Ramos (cell line): ENCODE results near the gene BLTP3A.
"Not testable (repeated sequence)": the region's sequence is repeated elsewhere in the genome, so short reads cannot be mapped to it uniquely, and the experiment has no call there.

ENCODE experiments used
- in situ Hi-C: fragments of 300-500 bp; cut with MboI; formaldehyde crosslinking; loops from one replicate; pipeline ENCODE4 v1.14.3; 2022; ENCODE audit warnings: low sequenced_read_pairs; ENCODE audit not compliant: unreplicated experiment

BLTP3A gene

DNA sequence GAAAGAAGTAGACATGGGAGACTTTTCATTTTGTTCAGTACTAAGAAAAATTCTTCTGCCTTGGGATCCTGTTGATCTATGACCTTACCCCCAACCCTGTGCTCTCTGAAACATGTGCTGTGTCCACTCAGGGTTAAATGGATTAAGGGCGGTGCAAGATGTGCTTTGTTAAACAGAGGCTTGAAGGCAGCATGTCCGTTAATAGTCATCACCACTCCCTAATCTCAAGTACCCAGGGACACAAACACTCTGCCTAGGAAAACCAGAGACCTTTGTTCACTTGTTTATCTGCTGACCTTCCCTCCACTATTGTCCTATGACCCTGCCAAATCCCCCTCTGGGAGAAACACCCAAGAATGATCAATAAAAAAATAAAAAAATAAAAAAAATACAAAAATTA lies 4.7 kb upstream of the BLTP3A start:
- in situ Hi-C loops: not testable (repeated sequence)

DNA sequence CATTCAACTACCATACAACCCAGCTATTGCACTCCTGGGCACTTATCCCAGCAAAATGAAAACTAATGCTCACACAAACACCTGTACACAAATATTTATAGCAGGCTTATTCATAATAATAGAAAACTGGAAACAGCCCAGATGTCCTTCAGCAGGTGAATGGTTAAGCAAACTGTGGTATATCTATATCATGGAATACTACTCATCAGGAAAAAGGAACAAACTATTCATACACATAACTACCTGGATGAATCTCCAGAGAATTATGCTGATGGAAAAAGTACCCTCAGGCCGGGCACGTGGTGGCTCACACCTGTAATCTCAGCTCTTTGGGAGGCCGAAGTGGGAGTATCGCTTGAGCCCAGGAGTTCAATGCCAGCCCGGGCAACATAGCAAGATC lies 3.8 kb upstream of the BLTP3A start:
- in situ Hi-C loops: no loop called here

DNA sequence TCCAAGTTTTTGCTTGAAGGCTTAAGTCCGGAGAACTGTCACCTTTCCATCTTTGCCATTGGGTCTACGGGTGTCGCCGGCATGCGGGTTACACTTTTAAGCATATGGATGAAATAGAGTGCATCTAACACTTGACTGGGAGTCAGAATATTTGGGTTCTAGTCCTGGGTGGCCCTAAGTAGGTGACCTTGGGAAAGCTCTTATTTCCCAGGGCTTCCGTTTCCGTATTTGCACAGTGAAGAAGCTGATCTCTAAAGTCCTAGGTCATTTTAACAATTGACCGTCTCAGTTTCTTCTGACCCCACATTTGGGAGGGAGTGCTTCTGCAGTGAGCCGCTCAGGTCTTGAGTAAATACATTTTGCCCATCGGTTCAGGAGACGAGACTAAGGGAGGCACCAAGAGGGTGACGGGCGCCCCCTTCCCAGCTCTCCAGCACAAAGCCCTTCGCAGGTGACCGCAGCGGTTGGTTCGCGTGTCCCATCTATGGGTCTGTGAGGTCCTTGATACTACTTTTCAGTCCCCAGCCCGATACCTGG lies 651 bp upstream of the BLTP3A start:
- in situ Hi-C loops: no loop called here

DNA sequence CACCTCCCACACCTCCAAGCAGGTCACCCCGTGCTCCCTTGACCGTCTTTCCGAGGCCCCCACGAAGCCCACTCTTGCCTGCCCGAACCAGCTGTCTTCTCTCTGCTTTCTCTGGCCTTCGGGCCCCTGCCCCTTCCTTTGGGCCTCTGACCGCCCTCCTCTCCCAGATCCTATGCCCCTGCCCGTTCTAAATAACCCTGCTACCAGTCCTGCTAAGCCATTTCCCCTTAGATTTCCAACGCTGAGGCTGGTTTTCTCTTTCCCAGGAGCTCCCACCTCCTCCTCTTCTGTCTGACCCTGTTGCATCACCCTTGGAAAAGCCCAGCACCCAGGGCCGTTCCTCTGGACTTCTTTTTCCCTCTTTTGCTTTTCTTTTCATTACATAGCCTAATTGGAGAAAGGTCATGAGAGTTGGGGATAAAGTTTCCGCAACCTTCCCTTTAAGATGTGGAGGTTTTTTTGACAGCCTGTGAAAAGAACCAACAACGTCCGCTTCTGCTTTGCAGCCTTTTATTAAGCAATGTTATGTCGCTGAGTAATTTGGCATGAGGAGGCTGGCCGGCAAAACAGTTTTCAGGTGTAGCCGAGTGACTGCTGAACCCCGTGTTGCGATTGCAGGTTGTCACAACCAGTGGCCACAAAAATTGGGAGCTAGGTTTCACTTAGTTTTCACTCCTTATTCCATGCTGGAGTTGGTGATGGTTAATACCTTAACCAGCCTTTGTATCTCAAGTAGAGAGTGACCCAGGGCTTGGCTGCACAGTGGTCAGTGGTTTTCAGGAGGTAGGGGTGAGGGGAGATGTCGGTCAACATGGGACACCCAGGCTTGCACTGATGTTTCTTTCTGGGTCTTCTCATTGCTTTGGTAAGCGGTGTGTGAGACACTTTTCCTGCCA lies 970 bp downstream of the BLTP3A start:
- in situ Hi-C loops: no loop called here

DNA sequence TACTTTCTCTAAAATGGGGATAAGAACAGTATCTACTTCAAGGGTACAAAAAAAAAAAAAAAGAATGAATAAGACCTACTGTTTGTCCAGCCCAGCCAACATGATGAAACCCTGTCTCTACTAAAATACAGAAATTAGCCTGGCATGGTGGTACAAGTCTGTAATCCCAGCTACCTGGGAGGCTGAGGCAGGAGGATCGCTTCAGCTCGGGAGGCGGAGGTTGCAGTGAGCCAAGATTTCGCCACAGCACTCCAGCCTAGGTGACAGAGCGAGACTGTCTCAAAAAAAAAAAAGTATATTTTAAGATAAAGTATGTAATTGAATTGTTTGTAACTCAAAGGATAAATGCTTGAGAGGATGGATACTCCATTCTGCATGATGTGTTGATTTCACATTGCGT lies 2.0 kb downstream of the BLTP3A start:
- in situ Hi-C loops: no loop called here

DNA sequence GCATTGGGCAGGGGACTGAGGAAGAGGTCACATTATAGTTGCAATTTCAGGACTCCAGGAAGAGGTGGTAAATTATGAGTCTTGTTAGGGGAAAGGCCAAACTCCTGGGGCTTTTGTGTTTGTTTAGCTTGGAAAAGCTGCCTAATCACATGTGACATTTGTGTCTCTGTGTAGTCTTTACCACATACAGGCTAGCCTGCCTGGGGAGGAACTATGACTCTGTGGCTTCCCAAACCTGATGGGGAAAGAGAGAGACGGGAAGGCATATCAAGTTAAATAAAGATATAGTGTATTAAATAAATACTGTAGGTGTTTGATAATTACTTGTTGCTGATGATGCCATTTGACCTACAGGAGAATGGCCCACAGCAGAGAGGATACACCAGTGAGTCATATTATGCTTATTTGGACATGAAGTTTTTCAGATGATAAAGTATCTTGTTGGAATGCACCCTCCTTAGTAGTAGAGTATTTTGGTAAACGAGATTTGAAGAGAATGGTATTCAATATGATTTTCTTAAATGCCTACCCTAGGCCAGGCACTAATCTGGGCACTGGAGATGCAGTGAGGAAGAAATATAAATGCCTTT lies 4.0 kb downstream of the BLTP3A start:
- in situ Hi-C loops: no loop called here

DNA sequence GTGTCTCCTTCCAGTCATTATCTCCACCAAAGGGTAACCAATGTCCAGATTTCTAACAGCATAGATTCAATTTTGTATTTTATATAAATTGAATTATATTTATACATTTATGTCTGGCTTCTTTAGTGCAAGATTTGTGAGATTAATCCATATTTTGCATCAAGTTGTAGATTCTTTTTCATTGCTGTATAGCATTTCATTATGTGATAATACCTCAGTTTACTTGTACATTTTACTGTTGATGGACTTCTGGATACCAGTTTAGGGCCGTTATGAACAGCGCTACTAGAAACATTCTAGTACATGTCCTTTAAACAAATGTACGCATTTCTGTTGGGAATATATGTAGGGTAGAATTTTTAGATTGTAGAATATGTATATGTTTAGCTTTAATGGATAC lies 6.2 kb downstream of the BLTP3A start:
- in situ Hi-C loops: no loop called here

DNA sequence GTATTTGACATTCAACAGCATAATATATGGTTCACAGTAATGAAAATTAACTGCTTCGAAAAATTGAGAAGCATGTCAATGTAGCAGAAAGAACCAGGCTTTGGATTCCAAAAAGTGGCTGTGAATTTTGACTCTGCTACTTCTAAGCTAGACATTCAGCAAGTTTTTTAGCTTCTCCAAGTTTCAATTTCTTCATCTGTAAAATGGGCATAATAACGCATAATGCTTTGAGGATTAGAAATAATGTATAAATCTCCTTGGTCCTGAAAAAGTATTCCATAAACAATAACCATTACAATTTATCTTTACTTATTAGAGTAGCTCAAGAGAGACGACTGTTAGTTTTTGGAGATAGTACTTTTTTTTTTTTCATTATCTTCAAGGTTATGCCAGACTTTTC lies 7.7 kb downstream of the BLTP3A start:
- in situ Hi-C loops: no loop called here

DNA sequence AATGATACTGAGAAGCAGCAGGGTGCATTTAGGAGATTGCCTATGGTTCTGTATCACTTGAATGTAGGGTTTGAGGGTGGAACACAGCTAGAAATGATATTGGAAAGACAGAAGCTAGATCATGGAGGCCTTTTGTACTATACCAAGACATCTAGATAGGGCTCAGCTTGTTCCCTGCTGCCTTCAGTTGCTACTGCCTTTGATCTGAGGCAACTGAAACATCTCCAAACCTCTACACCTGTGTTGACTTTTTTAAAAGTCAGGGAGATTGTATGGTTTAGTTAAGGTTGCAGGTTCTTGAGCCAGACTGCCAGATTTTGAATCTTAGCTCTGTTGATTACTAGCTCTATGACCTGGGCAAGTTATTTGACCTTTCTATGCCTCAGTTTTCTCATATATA lies 12.7 kb downstream of the BLTP3A start:
- in situ Hi-C loops: no loop called here

DNA sequence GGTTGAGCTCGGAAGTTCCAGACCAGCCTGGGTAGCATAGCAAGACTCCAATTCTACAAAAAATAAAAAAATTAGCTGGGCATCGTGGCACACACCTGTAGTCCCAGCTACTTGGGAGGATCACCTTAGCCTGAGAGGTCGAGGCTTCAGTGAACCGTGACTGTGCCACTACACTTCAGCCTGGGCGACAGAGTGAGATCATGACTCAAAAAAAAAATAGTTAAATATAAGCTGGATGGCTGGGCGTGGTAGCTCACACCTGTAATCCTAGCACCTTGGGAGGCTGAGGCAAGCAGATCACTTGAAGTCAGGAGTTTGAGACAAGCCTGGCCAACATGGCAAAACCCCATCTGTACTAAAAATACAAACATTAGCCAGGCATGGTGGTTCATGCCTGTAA lies 13.2 kb downstream of the BLTP3A start:
- in situ Hi-C loops: not testable (repeated sequence)

DNA sequence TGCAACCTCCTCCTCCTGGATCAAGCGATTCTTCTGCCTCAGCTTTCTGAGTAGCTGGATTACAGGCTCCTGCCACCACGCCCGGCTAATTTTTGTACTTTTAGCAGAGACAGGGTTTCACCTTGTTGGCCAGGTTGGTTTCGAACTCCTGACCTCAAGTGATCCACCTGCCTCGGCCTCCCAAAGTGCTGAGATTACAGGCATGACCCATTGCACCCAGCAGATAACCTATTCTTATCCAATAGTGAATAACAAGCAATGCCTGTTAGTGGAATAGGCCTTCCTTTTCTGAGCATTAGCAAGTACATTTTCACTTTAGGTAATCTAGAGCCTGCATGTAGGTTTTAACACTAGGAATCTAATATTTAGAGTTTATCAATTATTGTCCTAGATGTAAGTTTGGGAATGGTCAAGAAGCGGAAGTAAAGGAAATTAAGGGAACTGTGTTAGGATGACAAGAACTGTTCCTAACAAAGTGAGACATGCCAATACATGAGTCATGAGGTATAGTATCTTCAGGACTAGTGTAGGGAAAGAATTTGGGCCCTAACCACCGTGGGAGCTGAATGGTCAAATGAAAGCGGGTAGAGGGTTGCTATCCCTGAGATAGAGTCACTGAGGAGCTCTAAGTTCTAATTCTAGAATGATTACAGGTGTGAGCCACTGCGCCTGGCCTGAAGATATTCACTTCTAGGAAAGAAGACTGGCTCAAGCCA lies 15.0 kb downstream of the BLTP3A start:
- in situ Hi-C loops: no loop called here

DNA sequence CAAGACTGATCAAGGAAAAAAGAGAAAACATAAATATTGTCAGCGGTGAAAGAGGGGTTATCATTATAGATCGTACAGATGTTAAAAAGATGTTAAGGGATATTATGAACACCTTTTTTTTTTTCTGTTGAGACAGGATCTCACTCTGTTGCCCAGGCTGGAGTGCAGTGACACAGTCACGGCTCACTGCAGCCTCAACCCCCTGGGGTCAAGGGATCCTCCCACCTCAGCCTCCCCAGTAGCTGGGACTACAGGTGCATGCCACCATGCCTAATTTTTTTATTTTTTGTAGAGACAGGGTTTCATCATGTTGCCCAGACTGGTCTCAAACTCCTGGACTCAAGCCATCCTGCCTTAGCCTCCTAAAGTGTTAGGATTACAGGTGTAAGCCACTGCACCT lies 16.6 kb downstream of the BLTP3A start:
- in situ Hi-C loops: not testable (repeated sequence)

DNA sequence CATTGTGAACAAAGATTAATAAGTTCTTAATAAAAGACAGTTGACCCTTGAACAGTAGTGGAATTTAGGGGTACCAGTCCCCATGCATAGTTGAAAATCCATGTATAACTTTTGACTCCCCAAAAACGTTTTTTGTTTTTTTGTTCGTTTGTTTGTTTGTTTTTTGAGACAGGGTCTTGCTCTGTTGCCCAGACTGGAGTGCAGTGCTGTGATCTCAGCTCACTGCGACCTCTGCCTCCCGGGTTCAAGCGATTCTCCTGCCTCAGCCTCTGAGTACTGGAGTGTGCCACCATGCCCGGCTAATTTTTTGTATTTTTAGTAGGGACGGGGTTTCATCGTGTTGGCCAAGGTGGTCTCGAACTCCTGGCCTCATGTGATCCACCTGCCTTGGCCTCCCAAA lies 17.5 kb downstream of the BLTP3A start:
- in situ Hi-C loops: not testable (repeated sequence)

DNA sequence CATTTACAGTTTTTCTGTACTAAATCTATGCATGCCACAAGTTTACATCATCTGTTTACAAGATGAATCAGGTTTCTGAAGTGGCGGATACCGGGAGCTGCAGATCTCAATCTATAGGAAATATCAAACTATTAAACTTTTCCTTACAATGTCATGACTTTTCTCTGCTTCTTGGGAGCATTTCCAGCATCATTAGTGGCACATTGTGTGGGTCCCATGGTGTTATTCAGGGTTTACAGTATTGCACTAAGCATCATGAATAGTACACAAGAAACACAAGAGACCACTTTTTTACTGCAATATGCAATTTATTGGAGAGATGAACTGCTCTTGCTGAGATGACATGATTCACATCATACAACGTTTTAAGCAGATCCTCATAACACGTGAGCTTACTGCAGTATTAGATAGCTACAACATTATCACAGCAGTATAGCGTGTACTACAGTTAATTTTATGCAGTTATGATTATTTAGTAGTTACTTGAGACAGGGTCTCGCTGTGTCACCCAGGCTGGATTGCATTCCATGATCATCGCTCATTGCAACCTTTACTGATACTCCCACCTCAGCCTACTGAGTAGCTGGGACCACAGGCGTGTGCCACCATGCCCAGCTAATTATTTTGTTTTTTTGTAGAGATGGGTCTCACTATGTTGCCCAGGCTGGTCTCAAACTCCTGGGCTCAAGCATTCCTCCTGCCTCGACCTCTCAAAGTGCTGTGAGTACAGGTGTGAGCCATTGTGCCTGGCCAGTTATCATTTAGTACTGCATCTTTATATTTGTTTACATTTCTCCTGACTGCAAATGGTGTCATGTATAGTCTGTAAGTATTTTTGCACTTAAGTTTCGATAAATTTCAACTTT lies 18.4 kb downstream of the BLTP3A start:
- in situ Hi-C loops: no loop called here

DNA sequence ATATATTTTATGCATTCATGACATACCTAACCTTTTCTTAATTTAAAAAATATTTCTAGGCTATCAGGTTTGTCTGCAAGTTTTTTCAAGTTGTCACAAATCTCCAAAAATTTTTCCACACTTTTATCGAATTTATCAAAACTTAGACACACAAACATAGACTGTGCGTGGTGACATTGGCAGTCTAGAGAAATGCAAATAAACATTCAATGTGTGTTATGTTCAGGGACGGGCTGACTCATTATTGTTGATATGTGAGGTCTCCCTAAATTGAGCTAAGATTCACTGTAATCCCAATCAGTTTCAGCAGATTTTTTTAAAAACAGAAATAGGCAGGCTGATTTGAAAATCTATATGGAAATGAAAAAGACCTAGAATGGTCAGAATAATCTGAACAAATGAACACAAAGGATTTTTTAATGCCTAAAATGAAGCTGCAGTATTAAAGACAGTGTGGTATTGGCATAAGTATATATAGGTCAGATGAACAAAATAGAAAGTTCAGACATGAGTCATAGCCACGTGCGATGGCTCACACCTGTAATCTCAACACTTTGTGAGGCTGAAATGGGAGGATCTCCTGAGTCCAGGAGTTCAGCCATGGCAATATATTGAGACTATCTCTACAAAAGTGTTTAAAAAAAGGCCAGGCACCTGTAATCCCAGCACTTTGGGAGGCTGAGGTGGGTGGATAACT lies 19.2 kb downstream of the BLTP3A start:
- in situ Hi-C loops: no loop called here

DNA sequence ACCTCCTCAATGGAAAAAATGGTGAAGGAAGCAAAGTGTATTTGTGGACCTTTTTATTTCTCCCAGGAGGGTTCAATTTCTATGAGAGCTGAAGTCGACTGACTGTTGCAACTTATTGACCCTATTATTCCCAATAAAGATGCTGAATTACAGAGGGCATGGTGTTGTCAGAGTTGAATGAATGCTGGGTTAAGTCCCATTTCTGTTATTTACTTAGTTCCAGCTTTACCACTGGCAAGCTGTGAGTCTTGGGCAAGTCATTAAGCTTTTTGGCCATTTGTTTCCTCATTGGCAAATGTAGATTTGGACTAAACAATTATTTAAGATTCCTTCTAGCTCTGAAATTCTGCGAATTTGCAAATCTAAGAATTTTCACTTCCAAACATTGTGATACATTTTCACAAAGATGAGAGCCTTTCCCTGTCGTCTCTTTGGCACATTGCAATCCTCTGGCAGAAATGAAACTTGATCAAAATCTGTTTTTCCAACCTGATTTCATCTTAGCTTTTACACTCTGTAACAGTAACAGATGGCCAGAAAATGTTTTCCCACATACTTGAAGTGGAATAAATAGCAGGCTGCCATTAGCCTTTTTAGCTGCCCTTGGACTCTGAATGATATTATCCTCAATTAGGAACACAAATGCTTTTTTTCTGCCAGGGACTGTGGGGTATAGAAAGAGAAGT lies 21.3 kb downstream of the BLTP3A start:
- in situ Hi-C loops: no loop called here

DNA sequence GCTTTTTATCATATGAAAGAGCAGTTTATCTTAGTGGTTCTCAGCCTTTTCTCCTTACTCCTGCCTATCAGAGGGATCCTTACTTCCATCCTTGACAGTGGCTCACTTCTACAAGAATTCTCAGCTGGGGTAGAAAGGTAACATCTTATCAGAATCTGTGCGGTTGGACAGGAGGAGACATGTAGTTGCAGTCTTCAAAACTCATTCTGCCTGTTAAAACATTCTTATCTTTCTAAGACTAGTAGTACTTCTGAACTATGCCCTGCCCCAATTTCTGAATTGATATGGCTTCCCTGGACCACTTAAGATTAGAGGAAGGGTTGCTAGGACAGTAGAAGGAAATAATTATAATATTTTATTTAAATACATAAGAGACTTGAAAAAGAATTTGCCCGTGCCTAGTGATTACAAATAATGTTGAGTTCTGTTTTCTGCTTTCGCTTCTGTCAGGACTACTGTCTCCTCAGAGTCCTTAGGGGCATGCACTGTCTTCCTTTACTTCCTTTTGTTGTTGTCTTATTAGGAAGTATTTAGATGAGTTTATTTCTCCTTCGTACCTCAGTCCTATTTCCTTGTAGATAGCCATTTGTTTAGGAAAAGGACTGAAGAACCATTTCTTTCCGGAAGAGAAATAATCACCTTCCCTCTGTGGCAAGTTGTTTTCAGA lies 24.9 kb downstream of the BLTP3A start:
- in situ Hi-C loops: no loop called here

DNA sequence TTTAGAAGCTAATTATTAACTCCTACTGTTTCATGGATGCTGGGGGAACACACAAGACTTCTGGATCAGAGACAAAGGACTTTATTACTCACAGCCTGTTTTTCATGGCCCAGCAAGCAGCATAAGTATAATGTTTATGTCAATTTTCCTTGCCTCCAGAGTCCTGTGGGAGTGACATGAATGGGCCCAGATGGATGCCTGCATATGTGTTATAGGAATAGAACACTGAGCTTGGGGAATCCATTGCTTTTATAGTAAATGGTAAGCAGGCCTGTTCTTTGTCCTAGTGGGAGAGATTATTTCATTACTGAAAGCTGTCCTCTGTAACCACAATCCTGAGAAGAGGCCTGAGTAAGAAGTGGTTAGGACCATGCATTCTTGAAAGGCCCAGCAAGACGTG lies 25.6 kb downstream of the BLTP3A start:
- in situ Hi-C loops: no loop called here
